GM20431 (cell line): ENCODE data around the gene TRABD2B.

Experiments used
- in situ Hi-C: fragments of 300-500 bp; cut with MseI, MboI; formaldehyde crosslinking; loops from one replicate; pipeline ENCODE4 v1.15.0; 2020; ENCODE audit warnings: low sequenced_read_pairs; ENCODE audit not compliant: unreplicated experiment

TRABD2B gene

DNA sequence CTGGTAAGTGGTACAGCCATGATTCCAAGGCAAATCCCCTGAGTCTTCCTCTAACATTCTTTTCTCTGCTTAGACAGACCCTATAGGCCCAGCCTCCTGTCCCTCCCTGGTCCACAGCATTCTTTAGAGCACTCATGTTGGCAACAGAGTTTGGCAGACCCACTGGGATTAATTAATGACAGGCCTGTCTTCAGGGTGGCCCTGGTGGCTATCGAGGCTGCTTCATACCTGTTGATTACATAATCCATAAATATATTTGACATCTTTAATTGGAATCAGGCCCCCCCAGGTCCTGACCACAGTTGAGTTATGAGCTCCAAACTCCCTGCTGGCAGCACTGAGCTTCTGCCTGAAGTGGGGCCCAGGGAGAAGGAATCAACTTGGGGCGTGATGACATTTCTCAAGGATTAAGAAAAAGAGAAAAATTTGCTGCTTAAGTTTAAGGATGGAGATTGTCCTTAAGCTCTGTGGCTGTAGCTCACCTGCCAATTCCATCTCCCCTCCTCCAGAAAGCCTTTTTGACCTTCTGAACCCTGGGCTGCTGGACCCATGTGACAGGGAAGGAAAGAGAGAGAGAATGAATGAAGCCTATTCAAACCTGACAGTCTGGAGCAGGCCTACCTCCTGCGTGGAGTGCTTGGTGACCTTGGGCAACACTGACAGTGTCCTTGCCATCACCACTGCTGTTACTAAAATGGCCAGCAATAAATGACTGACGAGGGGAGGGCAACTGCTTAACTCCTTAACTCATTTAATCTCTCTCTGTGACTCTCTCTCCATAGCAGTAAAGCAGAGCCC, 156.6 kb downstream of the TRABD2B start:
- in situ Hi-C loops, result no loop called here

DNA sequence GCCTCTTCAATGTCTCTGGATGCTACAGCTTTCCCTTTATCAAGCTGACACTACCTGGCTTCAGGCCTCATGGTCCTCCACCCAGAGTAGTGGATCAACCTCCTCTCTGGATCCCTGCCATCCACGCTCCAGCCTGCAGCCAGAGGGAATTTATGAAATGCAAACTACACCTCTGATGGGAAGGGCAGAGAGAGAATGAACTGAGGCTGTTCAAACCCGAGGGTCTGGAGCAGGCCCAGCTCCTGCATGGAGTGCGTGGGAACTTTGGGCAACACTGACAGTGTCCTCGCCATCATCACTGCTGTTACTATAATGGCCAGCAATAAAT, 157.8 kb downstream of the TRABD2B start:
- in situ Hi-C loops, result no loop called here

GRCh38 chr1:47838562-47839432, 158.4 kb downstream of the TRABD2B start:
- in situ Hi-C loops, result no loop called here

GRCh38 chr1:47837866-47838561, 159.2 kb downstream of the TRABD2B start:
- in situ Hi-C loops, result no loop called here

DNA sequence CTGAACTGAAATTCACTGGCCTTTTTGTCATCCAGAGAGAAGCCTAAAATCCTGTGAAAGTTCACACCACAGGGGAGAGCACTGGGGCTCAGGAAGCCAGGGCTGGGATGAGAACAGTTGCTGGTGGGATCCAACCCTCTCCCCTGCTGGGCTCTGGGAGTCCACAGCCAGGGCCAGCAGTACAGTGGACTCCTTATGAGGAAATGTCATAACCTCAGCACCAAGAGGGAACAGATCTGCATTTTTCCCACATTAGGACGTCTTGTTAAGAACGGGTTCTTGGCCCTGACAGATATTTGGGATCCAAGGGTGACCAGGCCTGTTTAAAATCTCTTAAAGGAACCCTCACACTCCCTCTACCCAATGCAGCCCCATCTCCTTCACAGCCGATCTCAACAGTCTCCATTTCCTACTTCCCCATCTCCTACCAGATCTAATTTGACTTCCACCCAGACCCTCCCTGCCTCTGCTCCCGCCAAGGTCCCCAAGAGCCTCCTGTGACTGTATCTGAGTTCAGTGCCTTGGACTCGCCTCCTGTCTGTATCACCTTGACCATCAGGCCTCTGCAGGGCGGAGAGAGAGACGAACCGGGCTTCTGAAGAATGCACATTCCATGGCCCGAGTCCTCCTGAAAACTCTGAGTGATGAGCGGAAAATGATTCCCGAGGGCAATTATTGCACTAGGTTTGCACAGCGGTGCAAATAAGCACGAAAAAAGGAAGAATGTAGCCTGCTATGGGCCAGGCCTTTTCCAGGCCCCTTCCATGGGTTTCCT, 159.9 kb downstream of the TRABD2B start:
- in situ Hi-C loops, result no loop called here

DNA sequence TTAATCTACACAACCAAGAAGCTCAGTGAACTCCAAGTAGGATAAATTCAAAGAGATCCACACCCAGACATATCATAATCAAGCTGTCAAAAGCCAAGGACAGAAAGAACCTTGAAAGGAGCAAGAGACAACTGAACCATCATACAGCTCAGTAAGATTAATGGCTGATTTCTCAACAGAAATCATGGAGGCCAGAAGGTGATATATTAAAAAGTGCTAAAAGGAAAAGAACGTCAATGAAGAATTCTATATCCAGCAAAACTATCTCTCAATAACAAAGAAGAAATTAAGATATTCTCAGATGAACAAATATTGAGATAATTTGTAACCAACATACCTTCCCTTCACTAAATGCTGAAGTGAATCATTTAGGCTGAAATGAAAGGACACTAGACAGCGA, 161.8 kb downstream of the TRABD2B start:
- in situ Hi-C loops, result no loop called here

DNA sequence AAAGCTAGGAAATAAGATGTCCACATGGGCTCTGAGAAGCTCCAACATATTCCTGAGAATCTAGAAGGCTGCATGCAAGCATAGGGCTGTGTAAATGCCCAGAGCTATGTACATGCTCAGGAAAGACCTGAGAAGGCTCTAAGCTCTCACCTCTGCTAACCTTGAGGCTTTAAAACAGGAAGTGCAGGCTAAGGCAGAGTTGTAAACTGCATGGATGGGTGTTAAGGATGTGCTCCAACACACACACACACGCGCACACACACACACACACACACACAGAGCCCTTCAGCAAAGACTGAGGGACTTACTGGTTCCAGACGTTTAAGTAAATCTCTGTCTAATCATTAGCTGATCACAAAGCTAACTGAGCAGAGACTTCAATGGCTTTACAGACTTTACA, 162.9 kb downstream of the TRABD2B start:
- in situ Hi-C loops, result no loop called here

- in situ Hi-C loops, result no loop called here
Measured at GRCh38 chr1:47830641-47831333, 166.4 kb downstream of the TRABD2B start.

- in situ Hi-C loops, result no loop called here
Measured at GRCh38 chr1:47830021-47830420, 167.2 kb downstream of the TRABD2B start.

DNA sequence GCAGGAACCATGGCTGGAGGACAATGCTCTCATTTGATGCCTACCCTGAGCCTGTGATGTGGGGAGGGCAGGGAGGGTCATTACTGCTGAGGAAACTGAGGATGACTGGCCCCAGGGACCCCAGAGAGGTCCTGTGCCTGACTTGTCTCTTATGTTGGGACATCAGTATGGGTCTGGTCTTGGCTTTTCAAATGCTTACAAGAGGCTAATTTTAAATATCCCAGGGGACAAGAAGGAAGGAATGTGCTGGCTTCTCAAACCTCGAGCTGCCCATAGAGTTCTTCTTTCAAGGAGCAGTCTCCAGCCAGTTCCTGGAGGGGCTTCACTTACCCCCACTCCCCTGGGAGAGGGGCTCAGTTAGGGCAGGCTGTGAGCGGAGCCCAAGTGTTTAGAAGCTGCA, 168.2 kb downstream of the TRABD2B start:
- in situ Hi-C loops, result no loop called here

DNA sequence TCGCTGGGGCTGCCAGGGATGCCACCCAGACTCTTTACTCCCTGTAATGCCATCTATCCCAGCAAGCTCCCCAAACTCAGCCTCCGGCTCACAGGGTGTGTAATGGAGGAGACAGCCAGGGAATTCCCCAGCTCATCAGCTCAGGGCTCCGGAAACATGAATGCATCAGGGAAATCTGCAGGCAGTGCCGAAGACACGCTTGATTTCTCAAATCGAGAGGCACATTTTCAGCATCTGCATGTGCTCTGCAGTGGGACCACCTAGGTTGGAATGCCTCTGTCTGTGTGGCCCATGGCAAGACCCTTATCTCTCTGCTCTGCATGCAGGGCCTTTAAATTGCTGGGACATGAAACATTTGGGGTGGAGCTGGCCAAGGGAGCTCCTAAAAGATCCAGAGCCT, 170.1 kb downstream of the TRABD2B start:
- in situ Hi-C loops, result no loop called here

- in situ Hi-C loops, result no loop called here
Measured at GRCh38 chr1:47824716-47825115, 172.5 kb downstream of the TRABD2B start.

- in situ Hi-C loops, result no loop called here
Measured at GRCh38 chr1:47824297-47824696, 172.9 kb downstream of the TRABD2B start.

DNA sequence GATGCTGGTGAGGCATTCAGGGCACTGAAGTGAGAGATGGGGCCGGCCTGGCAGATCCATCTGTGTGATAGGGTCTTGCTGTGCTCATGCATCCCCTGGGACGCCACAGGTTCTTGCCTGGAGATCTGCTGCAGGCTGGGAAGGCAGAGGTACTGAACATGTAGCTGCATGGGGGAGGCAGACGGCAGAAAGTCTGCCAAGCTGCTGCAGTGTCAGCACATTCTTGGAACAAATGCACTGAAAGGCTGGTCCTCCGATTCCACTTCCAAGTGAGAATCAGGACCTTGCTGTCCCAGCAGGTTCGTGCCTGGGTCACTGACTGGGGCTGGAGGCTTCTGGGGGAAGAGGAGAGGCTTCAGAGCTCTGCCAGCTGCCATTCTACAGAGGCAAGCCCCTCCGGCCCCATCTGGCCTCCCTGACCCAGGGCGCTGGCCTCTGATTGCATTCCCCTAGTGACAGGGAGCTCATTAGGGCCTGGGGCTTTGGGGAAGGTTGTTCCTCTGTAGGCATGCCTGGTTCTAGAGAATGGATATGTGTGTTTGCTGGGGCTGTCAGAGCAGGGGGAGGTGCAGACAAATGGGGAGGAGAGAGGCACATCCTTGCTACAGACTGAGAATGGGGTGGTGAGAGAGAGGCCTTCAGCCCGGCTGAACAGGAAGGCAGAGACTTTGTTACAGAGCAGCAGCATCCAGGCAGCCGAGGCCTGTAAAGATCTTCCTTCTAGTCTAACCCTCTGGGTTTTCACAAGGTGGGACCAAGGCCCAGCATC, 174.0 kb downstream of the TRABD2B start:
- in situ Hi-C loops, result no loop called here

DNA sequence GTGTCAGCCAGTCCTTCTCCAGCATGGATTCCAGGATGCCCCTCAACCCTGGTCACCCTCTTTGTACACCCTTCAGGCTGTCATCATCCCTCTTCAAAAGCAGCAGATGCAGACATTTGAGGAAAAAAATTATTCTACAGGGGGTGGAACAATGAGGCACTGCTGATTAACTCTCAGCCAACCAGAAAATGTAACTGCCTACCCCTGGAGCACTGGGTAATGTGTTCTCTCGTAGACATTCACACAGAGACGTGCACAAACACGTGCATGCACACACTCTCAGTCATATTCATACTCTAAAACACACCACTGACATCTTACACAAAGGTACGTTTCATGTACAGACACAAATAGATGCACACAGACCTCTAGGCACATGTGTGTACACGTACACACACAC, 175.4 kb downstream of the TRABD2B start:
- in situ Hi-C loops, result no loop called here

DNA sequence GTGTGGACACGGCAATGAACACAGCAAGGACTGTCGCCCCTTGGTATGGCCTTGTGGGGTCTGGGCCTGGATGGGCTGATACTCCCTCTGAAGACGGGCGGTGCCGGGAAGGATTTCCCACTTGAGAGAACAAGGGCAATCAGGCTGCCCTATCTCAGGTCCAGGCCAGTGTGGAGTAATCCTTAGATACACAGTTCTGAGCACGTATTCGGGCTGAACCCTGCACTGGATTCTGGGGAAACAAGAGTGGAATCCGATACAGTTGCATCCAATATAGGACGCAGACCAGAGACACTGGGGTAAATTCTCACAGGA, 177.7 kb downstream of the TRABD2B start:
- in situ Hi-C loops, result no loop called here

DNA sequence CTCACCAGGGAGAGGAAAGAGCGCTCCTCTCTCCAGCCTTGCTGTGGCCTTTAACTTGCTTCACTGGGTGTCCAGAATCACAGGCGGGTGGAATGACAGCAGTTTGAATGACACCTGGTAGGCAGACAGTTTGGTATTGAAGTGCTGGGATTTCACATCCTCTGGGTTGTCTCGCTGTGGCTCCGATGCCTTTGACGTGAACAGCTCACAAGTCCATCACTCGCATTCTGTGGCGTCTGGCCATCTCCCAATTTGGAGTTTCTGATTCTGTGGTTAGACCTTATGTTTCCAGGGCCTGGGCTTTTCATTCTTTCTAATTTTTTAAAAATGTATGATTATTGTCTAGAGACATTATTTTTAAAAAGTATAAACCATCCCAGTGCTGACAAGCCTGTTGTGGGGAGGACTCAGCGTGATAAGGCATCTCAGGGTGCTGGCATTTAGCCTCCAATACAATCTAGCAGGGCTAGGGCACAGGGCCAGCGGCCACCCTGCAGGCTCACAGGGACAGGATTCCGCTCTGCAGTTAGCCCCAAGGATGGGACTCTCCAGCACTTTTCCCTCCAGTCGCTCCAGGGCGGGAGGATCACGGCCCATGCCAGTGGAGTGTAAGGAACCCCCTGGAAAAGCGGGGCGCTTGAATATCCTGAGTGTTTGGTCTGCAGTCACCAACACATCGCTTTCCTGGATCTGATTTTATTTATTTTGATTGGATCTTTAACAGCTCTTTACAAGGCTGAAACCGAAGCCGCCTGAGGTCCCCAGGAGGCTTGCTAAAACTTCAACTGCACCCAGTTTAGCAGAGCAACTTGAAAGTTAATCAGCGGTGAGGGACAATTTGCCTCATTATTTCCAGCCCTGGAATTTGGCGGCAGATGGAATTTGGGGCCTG, 178.3 kb downstream of the TRABD2B start:
- in situ Hi-C loops, result no loop called here

- in situ Hi-C loops, result no loop called here
Measured at GRCh38 chr1:47817861-47818260, 179.3 kb downstream of the TRABD2B start.
